H1 (cell line): ENCODE data around the gene CTU1. TPM values are rescaled to one million over a fixed set of nuclear protein-coding genes. Genes with fewer than 3 reads are reported as not detected.

ENCODE experiments used
- CTCF ChIA-PET: fragments of 300-600 bp; sonication (Branson Sonifier 250); formaldehyde crosslinking; loops from one replicate; lab custom pipeline; 2021; ENCODE audit not compliant: partially characterized antibody; lab: Charles Lee
- POLR2A ChIA-PET: fragments of 300-600 bp; sonication (Branson Sonifier 250); formaldehyde crosslinking; loops from one replicate; lab custom pipeline; 2021; ENCODE audit warnings: inconsistent platforms; ENCODE audit not compliant: partially characterized antibody; lab: Charles Lee
- DNase-seq, 2 experiments: peaks; one replicate each; pipeline versions ENCODE4 v3.0.0 to v3.0.0-alpha.2; 2010 to 2022; ENCODE audit warnings: low spot score in 2 of 2, low read depth in 1 of 2, mixed read lengths in 1 of 2
- FAIRE-seq: peaks from 2 replicates; lab custom pipeline; 2011; peaks lifted over from hg19 to GRCh38; lab: Jason Lieb, UNC
- H2AFZ ChIP-seq: 2 replicates; pipeline ENCODE4 v1.8.1; 2012; ENCODE audit warnings: low read length, inconsistent platforms
- H2AK5ac ChIP-seq: 2 replicates; pipeline ENCODE4 v1.6.1; 2013; ENCODE audit warnings: low read depth, low read length
- H2BK120ac ChIP-seq: replicated peaks from 2 replicates; pipeline ENCODE3; 2013; ENCODE audit warnings: low read depth, low read length, inconsistent platforms
- H2BK12ac ChIP-seq: 2 replicates; pipeline ENCODE4 v1.6.1; 2013; ENCODE audit warnings: low read depth, low read length
- H2BK15ac ChIP-seq: 2 replicates; pipeline ENCODE4 v1.6.1; 2013; ENCODE audit warnings: low read length
- H2BK20ac ChIP-seq: 2 replicates; pipeline ENCODE4 v1.6.1; 2013; ENCODE audit warnings: low read length
- H2BK5ac ChIP-seq: 2 replicates; pipeline ENCODE4 v1.6.1; 2013; ENCODE audit warnings: low read depth, low read length
- H3K14ac ChIP-seq: 2 replicates; pipeline ENCODE4 v1.6.1; 2013; ENCODE audit warnings: inconsistent platforms; ENCODE audit not compliant: insufficient read length
- H3K18ac ChIP-seq: 2 replicates; pipeline ENCODE4 v1.6.1; 2013; ENCODE audit warnings: low read length; ENCODE audit errors: extremely low read depth
- H3K23ac ChIP-seq: 2 replicates; pipeline ENCODE4 v1.6.1; 2013; ENCODE audit warnings: inconsistent platforms; ENCODE audit not compliant: insufficient read length
- H3K23me2 ChIP-seq: 2 replicates; pipeline ENCODE4 v1.6.1; 2013; ENCODE audit warnings: low read depth, low read length
- H3K27ac ChIP-seq: 2 replicates; pipeline ENCODE4 v1.6.1; 2011; ENCODE audit warnings: low read depth, low read length, inconsistent platforms
- H3K27me3 ChIP-seq, 4 experiments: replicated peaks in 1 of 4; 1 replicate in 1 of 4; 2 replicates in 3 of 4; pipeline versions ENCODE4 v1.6.1 to v1.8.1; 2011 to 2013; ENCODE audit warnings: low read length in 3 of 4, mild to moderate bottlenecking in 3 of 4, inconsistent platforms in 2 of 4, mixed read lengths in 2 of 4, moderate library complexity in 1 of 4; ENCODE audit not compliant: control insufficient read depth in 3 of 4, insufficient read depth in 3 of 4; ENCODE audit errors: extremely low read depth in 1 of 4
- H3K36me3 ChIP-seq, 4 experiments: 2 replicates each; pipeline versions ENCODE4 v1.6.1 to v1.8.1; 2011 to 2013; ENCODE audit warnings: mild to moderate bottlenecking in 4 of 4, low read length in 3 of 4, moderate library complexity in 2 of 4, control low read depth in 1 of 4, inconsistent platforms in 1 of 4; ENCODE audit not compliant: insufficient read depth in 4 of 4, control insufficient read depth in 2 of 4
- H3K4ac ChIP-seq: replicated peaks from 2 replicates; pipeline ENCODE3; 2013; ENCODE audit warnings: low read length, low read depth, mixed read lengths, inconsistent platforms; ENCODE audit not compliant: insufficient read length
- H3K4me1 ChIP-seq, 4 experiments: replicated peaks in 1 of 4; 1 replicate in 1 of 4; 2 replicates in 3 of 4; pipeline versions ENCODE4 v1.6.1 to v1.8.1; 2011 to 2013; ENCODE audit warnings: low read length in 3 of 4, inconsistent platforms in 2 of 4, mixed read lengths in 1 of 4; ENCODE audit not compliant: insufficient read depth in 4 of 4, control insufficient read depth in 3 of 4
- H3K4me2 ChIP-seq, 2 experiments: 2 replicates each; pipeline versions ENCODE4 v1.6.1 to v1.8.1; 2011 to 2013; ENCODE audit warnings: low read depth in 2 of 2, low read length in 2 of 2, control low read depth in 1 of 2, inconsistent platforms in 1 of 2, mild to moderate bottlenecking in 1 of 2; ENCODE audit not compliant: insufficient read depth in 1 of 2
- H3K4me3 ChIP-seq, 4 experiments: fragments of 200-600, 300-600 bp in 1 of 4; sonication (generic), shearing (Covaris generic), sonication (Bioruptor Twin) in 1 of 4; 2 replicates each; pipeline versions ENCODE4 v1.5.1 to v1.8.1; 2011 to 2016; ENCODE audit warnings: low read length in 4 of 4, low read depth in 3 of 4, control low read depth in 2 of 4, inconsistent platforms in 2 of 4, mild to moderate bottlenecking in 2 of 4, mixed read lengths in 1 of 4, moderate library complexity in 1 of 4; ENCODE audit not compliant: insufficient read depth in 2 of 4; ENCODE audit errors: extremely low read depth in 1 of 4
- H3K56ac ChIP-seq: replicated peaks from 2 replicates; pipeline ENCODE3; 2013; ENCODE audit warnings: low read depth, mild to moderate bottlenecking, mixed read lengths, low read length, inconsistent platforms; ENCODE audit not compliant: insufficient read length
- H3K79me1 ChIP-seq: 2 replicates; pipeline ENCODE4 v1.6.1; 2013; ENCODE audit warnings: low read depth, low read length, control low read depth
- H3K79me2 ChIP-seq, 2 experiments: 2 replicates each; pipeline versions ENCODE4 v1.6.1 to v1.8.1; 2012 to 2013; ENCODE audit warnings: low read length in 2 of 2, mild to moderate bottlenecking in 2 of 2, inconsistent platforms in 1 of 2; ENCODE audit not compliant: insufficient read depth in 2 of 2, control insufficient read depth in 1 of 2
- H3K9ac ChIP-seq, 4 experiments: replicated peaks in 1 of 4; 1 replicate in 1 of 4; 2 replicates in 3 of 4; pipeline versions ENCODE4 v1.6.1 to v1.8.1; 2011 to 2013; ENCODE audit warnings: low read depth in 3 of 4, low read length in 3 of 4, control low read depth in 2 of 4, mild to moderate bottlenecking in 2 of 4, moderate library complexity in 2 of 4, inconsistent platforms in 1 of 4; ENCODE audit errors: extremely low read depth in 1 of 4
- H3K9me3 ChIP-seq, 2 experiments: 2 replicates each; pipeline versions ENCODE4 v1.6.1 to v1.8.1; 2012 to 2013; ENCODE audit warnings: mild to moderate bottlenecking in 2 of 2, moderate library complexity in 2 of 2, control low read depth in 1 of 2, inconsistent platforms in 1 of 2, low read depth in 1 of 2, low read length in 1 of 2, mixed read lengths in 1 of 2; ENCODE audit not compliant: insufficient read depth in 2 of 2
- H4K20me1 ChIP-seq, 2 experiments: replicated peaks in 1 of 2; 2 replicates each; pipeline versions ENCODE3 to v1.8.1; 2011 to 2013; ENCODE audit warnings: inconsistent platforms in 2 of 2, low read length in 2 of 2, mild to moderate bottlenecking in 1 of 2; ENCODE audit not compliant: insufficient read depth in 2 of 2, control insufficient read depth in 1 of 2
- H4K5ac ChIP-seq: 2 replicates; pipeline ENCODE4 v1.6.1; 2013; ENCODE audit warnings: low read length, low read depth, mixed read lengths, inconsistent platforms; ENCODE audit not compliant: insufficient read length
- H4K8ac ChIP-seq: 2 replicates; pipeline ENCODE4 v1.8.0; 2013; ENCODE audit warnings: mild to moderate bottlenecking, moderate library complexity, low read length, inconsistent platforms; ENCODE audit not compliant: insufficient read depth; ENCODE audit errors: extremely low read depth
- H4K91ac ChIP-seq: replicated peaks from 2 replicates; pipeline ENCODE3; 2013; ENCODE audit warnings: low read length, mixed read lengths, inconsistent platforms; ENCODE audit not compliant: insufficient read length
- BCL11A ChIP-seq, 2 experiments: IDR thresholded peaks; one replicate each; pipeline ENCODE4 v1.6.1; 2011; ENCODE audit warnings: low read depth in 2 of 2, low read length in 2 of 2, mild to moderate bottlenecking in 2 of 2
- CBX8 ChIP-seq: fragments of 300-800, 300-1000 bp; sonication (generic); IDR thresholded peaks from 2 replicates; pipeline ENCODE4 v1.7.1; 2016; ENCODE audit warnings: low read depth, low read length, borderline replicate concordance
- CEBPB ChIP-seq: IDR thresholded peaks from 2 replicates; pipeline ENCODE4 v1.6.1; 2012; ENCODE audit warnings: low read depth, low read length
- GABPA ChIP-seq: IDR thresholded peaks from 2 replicates; pipeline ENCODE4 v1.6.1; 2011; ENCODE audit warnings: mild to moderate bottlenecking, low read length, moderate library complexity, borderline replicate concordance; ENCODE audit not compliant: insufficient read depth
- GTF2F1 ChIP-seq: IDR thresholded peaks from 2 replicates; pipeline ENCODE4 v1.6.1; 2012; ENCODE audit warnings: low read depth, low read length, improper control_type of control experiment, borderline replicate concordance
- JUN ChIP-seq: IDR thresholded peaks from 2 replicates; pipeline ENCODE4 v1.6.1; 2011; ENCODE audit warnings: low read depth, mild to moderate bottlenecking, improper control_type of control experiment, low read length
- MAX ChIP-seq: IDR thresholded peaks from 2 replicates; pipeline ENCODE4 v1.6.1; 2012; ENCODE audit warnings: inconsistent platforms
- POLR2AphosphoS5 ChIP-seq: IDR thresholded peaks from 2 replicates; pipeline ENCODE4 v1.6.1; 2011; ENCODE audit warnings: low read depth, low read length
- RBBP5 ChIP-seq: IDR thresholded peaks from 2 replicates; pipeline ENCODE4 v1.7.1; 2012; ENCODE audit warnings: low read depth, mild to moderate bottlenecking, inconsistent platforms, low read length, moderate library complexity, borderline replicate concordance
- RNF2 ChIP-seq: fragments of 200-900, 300-1000 bp; sonication (generic); IDR thresholded peaks from 2 replicates; pipeline ENCODE4 v1.7.1; 2016; ENCODE audit warnings: borderline replicate concordance, low read depth, mild to moderate bottlenecking, antibody characterized with exemption, low read length; ENCODE audit not compliant: poor library complexity, severe bottlenecking; ENCODE audit errors: missing control alignments
- RXRA ChIP-seq: IDR thresholded peaks from 2 replicates; pipeline ENCODE4 v1.6.1; 2011; ENCODE audit warnings: low read depth, mild to moderate bottlenecking, low read length, moderate library complexity; ENCODE audit not compliant: insufficient read depth
- SP2 ChIP-seq: IDR thresholded peaks from 2 replicates; pipeline ENCODE4 v1.6.1; 2012; ENCODE audit warnings: mild to moderate bottlenecking, low read length, inconsistent platforms
- TCF12 ChIP-seq: IDR thresholded peaks from 2 replicates; pipeline ENCODE4 v1.6.1; 2011; ENCODE audit warnings: low read depth, mild to moderate bottlenecking, low read length
- ZNF274 ChIP-seq: IDR thresholded peaks from 2 replicates; pipeline ENCODE4 v1.7.0; 2012; ENCODE audit warnings: low read length, borderline replicate concordance; ENCODE audit errors: extremely low read depth
- WGBS, 2 experiments: shearing (Covaris generic) in 1 of 2; methylation state at CpG; one replicate each; pipeline versions ENCODE4 v1.1.6 to v1.1.7; 2013 to 2015; ENCODE audit warnings: low lambda C conversion rate in 2 of 2, mixed read lengths in 2 of 2, inconsistent platforms in 1 of 2, low coverage in 1 of 2, missing lambda C conversion rate in 1 of 2; ENCODE audit not compliant: insufficient replicate concordance in 2 of 2, insufficient coverage in 1 of 2, insufficient read length in 1 of 2; ENCODE audit errors: extremely low coverage in 1 of 2, missing lambda C conversion rate in 1 of 2; 5-methylcytosine and 5-hydroxymethylcytosine counted together
- polyA plus RNA-seq, 7 experiments: library from polyadenylated mRNA; depleted of rRNA in 3 of 7; stranded (reverse) in 5 of 7; unstranded in 2 of 7; fragments of >200 nt in 5 of 7; fragments of 200-250 nt in 2 of 7; gene quantifications; 1 replicate in 5 of 7; 2 replicates in 1 of 7; 4 replicates in 1 of 7; pipeline versions ENCODE4 v1.2.1 to v1.2.3, GENCODE V29; 2011 to 2013; ENCODE audit warnings: missing spikeins in 2 of 7, mixed read lengths in 2 of 7
- total RNA-seq: library from RNA; stranded (reverse); fragmentation: NEBNext Ultra II Directional; extraction: Animal tissue kit (Norgen Biotek cat#: 25700); gene quantifications from 2 replicates; pipeline ENCODE4 v1.2.1, GENCODE V29; 2021

Gene CTU1
- total and polyA plus RNA-seq, 2 of the 8 experiments (the other 6 are each of a cell fraction or from before 2014, with no cell fraction given): 4.6 to 7.2 TPM

- Histone ChIP-seq H3K56ac (no peak overlapping the region), H3K4me1 (peaks cover 0 to 6% (median 0%) of the 10 kb centered on the region in 4 experiments; a peak in 3 of 7 replicates), H3K4me3 (no peak overlapping the region), H3K18ac (no peak overlapping the region), H3K23me2 (peaks cover 11% of the 10 kb centered on the region; the same call in 1 of the 2 replicates), H3K36me3 (peaks cover 0 to 7% (median 1%) of the 10 kb centered on the region in 4 experiments; a peak in 4 of 8 replicates), H2AK5ac (no peak overlapping the region), H4K8ac (no peak overlapping the region), H3K79me1 (peaks cover 6% of the 10 kb centered on the region), H3K14ac (no peak overlapping the region), H3K4ac (no peak overlapping the region), H2BK15ac (no peak overlapping the region), H3K23ac (no peak overlapping the region), H3K27me3 (no peaks in the 10 kb centered on the region), H2BK20ac (no peak overlapping the region), H2AFZ (no peak overlapping the region), H3K79me2 (no peaks in the 10 kb centered on the region), H2BK12ac (no peak overlapping the region), H3K9ac (no peak overlapping the region), H3K9me3 (no peaks in the 10 kb centered on the region), H3K4me2 (no peak overlapping the region), H4K20me1 (peaks cover 2 to 8% of the 10 kb centered on the region in 2 experiments), H3K27ac (no peak overlapping the region), H2BK120ac (no peak overlapping the region), H4K91ac (no peak overlapping the region), H2BK5ac (no peak overlapping the region), H4K5ac (no peak overlapping the region)
- WGBS, 2 experiments: 92% methylated on average over 34 of the region's 49 CpGs; no CpG with 5 or more reads in 1 of the 2 experiments
- ChIA-PET CTCF (interaction anchor here (1.0 to 2.0 kb wide), 2 partner anchors 8 to 196 kb away, joined by 3 to 11 read pairs; no protein-coding TSS in a partner anchor), POLR2A (no interaction called here)
- DNase-seq (no peak), FAIRE-seq (no peak)
- TF ChIP-seq CEBPB: no peak
- no peak for TF ChIP-seq GABPA
- TF ChIP-seq MAX: no peak
- no peak for TF ChIP-seq RNF2
- TF ChIP-seq TCF12: no peak
- TF ChIP-seq BCL11A (IDR thresholded peaks at IDR 0.05; ENCODE audit: low read depth in 2 of 2, low read length in 2 of 2): no peak
- TF ChIP-seq RXRA: no peak
- TF ChIP-seq RBBP5: no peak
- no peak for TF ChIP-seq POLR2AphosphoS5
- TF ChIP-seq CBX8: no peak
- TF ChIP-seq JUN: no peak
- no peak for TF ChIP-seq SP2
- TF ChIP-seq ZNF274: no peak
- no peak for TF ChIP-seq GTF2F1
These were observed 4.3 kb downstream of the CTU1 start for GRCh38 chr19:51103926-51104341.
